H1 (cell line): ENCODE results near the gene MGAT5. TPM values are rescaled to one million over a fixed set of nuclear protein-coding genes. Genes with fewer than 3 reads are reported as not detected.

ENCODE experiments used
- CTCF ChIA-PET: fragments of 300-600 bp; sonication (Branson Sonifier 250); formaldehyde crosslinking; loops from one replicate; lab custom pipeline; 2021; ENCODE audit not compliant: partially characterized antibody; lab: Charles Lee
- POLR2A ChIA-PET: fragments of 300-600 bp; sonication (Branson Sonifier 250); formaldehyde crosslinking; loops from one replicate; lab custom pipeline; 2021; ENCODE audit warnings: inconsistent platforms; ENCODE audit not compliant: partially characterized antibody; lab: Charles Lee
- DNase-seq, 2 experiments: peaks; one replicate each; pipeline versions ENCODE4 v3.0.0 to v3.0.0-alpha.2; 2010 to 2022; ENCODE audit warnings: low spot score in 2 of 2, low read depth in 1 of 2, mixed read lengths in 1 of 2
- FAIRE-seq: peaks from 2 replicates; lab custom pipeline; 2011; peaks lifted over from hg19 to GRCh38; lab: Jason Lieb, UNC
- H2AFZ ChIP-seq: 2 replicates; pipeline ENCODE4 v1.8.1; 2012; ENCODE audit warnings: low read length, inconsistent platforms
- H2AK5ac ChIP-seq: 2 replicates; pipeline ENCODE4 v1.6.1; 2013; ENCODE audit warnings: low read depth, low read length
- H2BK120ac ChIP-seq: replicated peaks from 2 replicates; pipeline ENCODE3; 2013; ENCODE audit warnings: low read depth, low read length, inconsistent platforms
- H2BK12ac ChIP-seq: 2 replicates; pipeline ENCODE4 v1.6.1; 2013; ENCODE audit warnings: low read depth, low read length
- H2BK15ac ChIP-seq: 2 replicates; pipeline ENCODE4 v1.6.1; 2013; ENCODE audit warnings: low read length
- H2BK20ac ChIP-seq: 2 replicates; pipeline ENCODE4 v1.6.1; 2013; ENCODE audit warnings: low read length
- H2BK5ac ChIP-seq: 2 replicates; pipeline ENCODE4 v1.6.1; 2013; ENCODE audit warnings: low read depth, low read length
- H3K14ac ChIP-seq: 2 replicates; pipeline ENCODE4 v1.6.1; 2013; ENCODE audit warnings: inconsistent platforms; ENCODE audit not compliant: insufficient read length
- H3K18ac ChIP-seq: 2 replicates; pipeline ENCODE4 v1.6.1; 2013; ENCODE audit warnings: low read length; ENCODE audit errors: extremely low read depth
- H3K23ac ChIP-seq: 2 replicates; pipeline ENCODE4 v1.6.1; 2013; ENCODE audit warnings: inconsistent platforms; ENCODE audit not compliant: insufficient read length
- H3K23me2 ChIP-seq: 2 replicates; pipeline ENCODE4 v1.6.1; 2013; ENCODE audit warnings: low read depth, low read length
- H3K27ac ChIP-seq: 2 replicates; pipeline ENCODE4 v1.6.1; 2011; ENCODE audit warnings: low read depth, low read length, inconsistent platforms
- H3K27me3 ChIP-seq, 4 experiments: replicated peaks in 1 of 4; 1 replicate in 1 of 4; 2 replicates in 3 of 4; pipeline versions ENCODE4 v1.6.1 to v1.8.1; 2011 to 2013; ENCODE audit warnings: low read length in 3 of 4, mild to moderate bottlenecking in 3 of 4, inconsistent platforms in 2 of 4, mixed read lengths in 2 of 4, moderate library complexity in 1 of 4; ENCODE audit not compliant: control insufficient read depth in 3 of 4, insufficient read depth in 3 of 4; ENCODE audit errors: extremely low read depth in 1 of 4
- H3K36me3 ChIP-seq, 4 experiments: 2 replicates each; pipeline versions ENCODE4 v1.6.1 to v1.8.1; 2011 to 2013; ENCODE audit warnings: mild to moderate bottlenecking in 4 of 4, low read length in 3 of 4, moderate library complexity in 2 of 4, control low read depth in 1 of 4, inconsistent platforms in 1 of 4; ENCODE audit not compliant: insufficient read depth in 4 of 4, control insufficient read depth in 2 of 4
- H3K4ac ChIP-seq: replicated peaks from 2 replicates; pipeline ENCODE3; 2013; ENCODE audit warnings: low read length, low read depth, mixed read lengths, inconsistent platforms; ENCODE audit not compliant: insufficient read length
- H3K4me1 ChIP-seq, 4 experiments: replicated peaks in 1 of 4; 1 replicate in 1 of 4; 2 replicates in 3 of 4; pipeline versions ENCODE4 v1.6.1 to v1.8.1; 2011 to 2013; ENCODE audit warnings: low read length in 3 of 4, inconsistent platforms in 2 of 4, mixed read lengths in 1 of 4; ENCODE audit not compliant: insufficient read depth in 4 of 4, control insufficient read depth in 3 of 4
- H3K4me2 ChIP-seq, 2 experiments: 2 replicates each; pipeline versions ENCODE4 v1.6.1 to v1.8.1; 2011 to 2013; ENCODE audit warnings: low read depth in 2 of 2, low read length in 2 of 2, control low read depth in 1 of 2, inconsistent platforms in 1 of 2, mild to moderate bottlenecking in 1 of 2; ENCODE audit not compliant: insufficient read depth in 1 of 2
- H3K4me3 ChIP-seq, 4 experiments: fragments of 200-600, 300-600 bp in 1 of 4; sonication (generic), shearing (Covaris generic), sonication (Bioruptor Twin) in 1 of 4; 2 replicates each; pipeline versions ENCODE4 v1.5.1 to v1.8.1; 2011 to 2016; ENCODE audit warnings: low read length in 4 of 4, low read depth in 3 of 4, control low read depth in 2 of 4, inconsistent platforms in 2 of 4, mild to moderate bottlenecking in 2 of 4, mixed read lengths in 1 of 4, moderate library complexity in 1 of 4; ENCODE audit not compliant: insufficient read depth in 2 of 4; ENCODE audit errors: extremely low read depth in 1 of 4
- H3K56ac ChIP-seq: replicated peaks from 2 replicates; pipeline ENCODE3; 2013; ENCODE audit warnings: low read depth, mild to moderate bottlenecking, mixed read lengths, low read length, inconsistent platforms; ENCODE audit not compliant: insufficient read length
- H3K79me1 ChIP-seq: 2 replicates; pipeline ENCODE4 v1.6.1; 2013; ENCODE audit warnings: low read depth, low read length, control low read depth
- H3K79me2 ChIP-seq, 2 experiments: 2 replicates each; pipeline versions ENCODE4 v1.6.1 to v1.8.1; 2012 to 2013; ENCODE audit warnings: low read length in 2 of 2, mild to moderate bottlenecking in 2 of 2, inconsistent platforms in 1 of 2; ENCODE audit not compliant: insufficient read depth in 2 of 2, control insufficient read depth in 1 of 2
- H3K9ac ChIP-seq, 4 experiments: replicated peaks in 1 of 4; 1 replicate in 1 of 4; 2 replicates in 3 of 4; pipeline versions ENCODE4 v1.6.1 to v1.8.1; 2011 to 2013; ENCODE audit warnings: low read depth in 3 of 4, low read length in 3 of 4, control low read depth in 2 of 4, mild to moderate bottlenecking in 2 of 4, moderate library complexity in 2 of 4, inconsistent platforms in 1 of 4; ENCODE audit errors: extremely low read depth in 1 of 4
- H3K9me3 ChIP-seq, 2 experiments: 2 replicates each; pipeline versions ENCODE4 v1.6.1 to v1.8.1; 2012 to 2013; ENCODE audit warnings: mild to moderate bottlenecking in 2 of 2, moderate library complexity in 2 of 2, control low read depth in 1 of 2, inconsistent platforms in 1 of 2, low read depth in 1 of 2, low read length in 1 of 2, mixed read lengths in 1 of 2; ENCODE audit not compliant: insufficient read depth in 2 of 2
- H4K20me1 ChIP-seq, 2 experiments: replicated peaks in 1 of 2; 2 replicates each; pipeline versions ENCODE3 to v1.8.1; 2011 to 2013; ENCODE audit warnings: inconsistent platforms in 2 of 2, low read length in 2 of 2, mild to moderate bottlenecking in 1 of 2; ENCODE audit not compliant: insufficient read depth in 2 of 2, control insufficient read depth in 1 of 2
- H4K5ac ChIP-seq: 2 replicates; pipeline ENCODE4 v1.6.1; 2013; ENCODE audit warnings: low read length, low read depth, mixed read lengths, inconsistent platforms; ENCODE audit not compliant: insufficient read length
- H4K8ac ChIP-seq: 2 replicates; pipeline ENCODE4 v1.8.0; 2013; ENCODE audit warnings: mild to moderate bottlenecking, moderate library complexity, low read length, inconsistent platforms; ENCODE audit not compliant: insufficient read depth; ENCODE audit errors: extremely low read depth
- H4K91ac ChIP-seq: replicated peaks from 2 replicates; pipeline ENCODE3; 2013; ENCODE audit warnings: low read length, mixed read lengths, inconsistent platforms; ENCODE audit not compliant: insufficient read length
- CBX8 ChIP-seq: fragments of 300-800, 300-1000 bp; sonication (generic); IDR thresholded peaks from 2 replicates; pipeline ENCODE4 v1.7.1; 2016; ENCODE audit warnings: low read depth, low read length, borderline replicate concordance
- CEBPB ChIP-seq: IDR thresholded peaks from 2 replicates; pipeline ENCODE4 v1.6.1; 2012; ENCODE audit warnings: low read depth, low read length
- CHD1 ChIP-seq: IDR thresholded peaks from 2 replicates; pipeline ENCODE4 v1.6.1; 2012; ENCODE audit warnings: low read depth, low read length, improper control_type of control experiment
- EZH2 ChIP-seq: fragments of 200-600 bp; sonication (generic); IDR thresholded peaks from 2 replicates; pipeline ENCODE4 v1.7.1; 2012; ENCODE audit warnings: low read depth, mild to moderate bottlenecking, moderate library complexity, low read length, inconsistent platforms; ENCODE audit not compliant: severe bottlenecking
- WGBS, 2 experiments: shearing (Covaris generic) in 1 of 2; methylation state at CpG; one replicate each; pipeline versions ENCODE4 v1.1.6 to v1.1.7; 2013 to 2015; ENCODE audit warnings: low lambda C conversion rate in 2 of 2, mixed read lengths in 2 of 2, inconsistent platforms in 1 of 2, low coverage in 1 of 2, missing lambda C conversion rate in 1 of 2; ENCODE audit not compliant: insufficient replicate concordance in 2 of 2, insufficient coverage in 1 of 2, insufficient read length in 1 of 2; ENCODE audit errors: extremely low coverage in 1 of 2, missing lambda C conversion rate in 1 of 2; 5-methylcytosine and 5-hydroxymethylcytosine counted together
- polyA plus RNA-seq, 7 experiments: library from polyadenylated mRNA; depleted of rRNA in 3 of 7; stranded (reverse) in 5 of 7; unstranded in 2 of 7; fragments of >200 nt in 5 of 7; fragments of 200-250 nt in 2 of 7; gene quantifications; 1 replicate in 5 of 7; 2 replicates in 1 of 7; 4 replicates in 1 of 7; pipeline versions ENCODE4 v1.2.1 to v1.2.3, GENCODE V29; 2011 to 2013; ENCODE audit warnings: missing spikeins in 2 of 7, mixed read lengths in 2 of 7
- total RNA-seq: library from RNA; stranded (reverse); fragmentation: NEBNext Ultra II Directional; extraction: Animal tissue kit (Norgen Biotek cat#: 25700); gene quantifications from 2 replicates; pipeline ENCODE4 v1.2.1, GENCODE V29; 2021
- TF ChIP-seq, protein P1 (sequence below): IDR thresholded peaks from 2 replicates; pipeline ENCODE4 v1.6.1; 2012; ENCODE audit warnings: inconsistent platforms

Gene MGAT5
- total and polyA plus RNA-seq, 2 of the 8 experiments (the other 6 are each of a cell fraction or from before 2014, with no cell fraction given) = 11.2 to 49.2 TPM

DNA sequence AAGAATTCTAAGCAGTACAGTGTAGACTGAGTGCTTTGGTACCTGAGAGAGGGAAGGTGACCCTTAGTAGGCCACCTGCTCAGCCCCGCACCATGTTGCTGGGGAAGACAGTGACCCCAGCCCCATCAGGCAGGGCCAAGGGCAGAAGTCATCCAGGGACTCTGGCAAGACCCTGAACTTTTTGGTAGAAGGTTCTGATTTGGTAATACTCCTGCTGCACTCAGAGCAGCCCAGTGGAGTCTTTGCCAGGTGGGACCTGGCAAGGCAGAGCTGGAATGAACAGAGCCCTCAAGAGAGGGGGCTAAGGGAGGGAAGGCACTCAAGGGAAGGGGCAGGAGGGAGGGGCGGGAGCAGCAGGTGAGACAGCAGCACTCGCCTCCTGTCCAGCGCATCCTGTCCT lies 191.2 kb downstream of the MGAT5 start:
- DNase-seq = no peak
- no peaks in the 10 kb centered on the region; a peak in 1 of 8 replicates for H3K36me3 ChIP-seq
- H3K27ac ChIP-seq = no peak overlapping the region
- no peak overlapping the region for H2BK15ac ChIP-seq
- no peak overlapping the region for H2AFZ ChIP-seq
- peaks cover 2% of the 10 kb centered on the region; the same call in 1 of the 2 replicates for H3K23me2 ChIP-seq
- H2BK5ac ChIP-seq = no peak overlapping the region
- peaks cover 0 to 1% of the 10 kb centered on the region in 2 experiments for H4K20me1 ChIP-seq
- no peak overlapping the region for H3K23ac ChIP-seq
- no peak overlapping the region for H4K91ac ChIP-seq
- FAIRE-seq = no peak
- no peak overlapping the region for H3K14ac ChIP-seq
- no peak overlapping the region for H2AK5ac ChIP-seq
- H3K79me2 ChIP-seq = no peaks in the 10 kb centered on the region
- H3K9me3 ChIP-seq = no peaks in the 10 kb centered on the region
- no peak overlapping the region for H2BK12ac ChIP-seq
- H3K4me3 ChIP-seq = no peak overlapping the region
- 97% methylated on average over 3 of the region's 4 CpGs; no CpG with 5 or more reads in 1 of the 2 experiments for whole genome bisulfite sequencing, 2 experiments
- H2BK120ac ChIP-seq = no peak overlapping the region
- H3K4me2 ChIP-seq = no peak overlapping the region
- no peak overlapping the region for H4K8ac ChIP-seq
- H3K27me3 ChIP-seq = no peaks in the 10 kb centered on the region
- ChIA-PET POLR2A (no interaction called here), CTCF (interaction anchor here (1.2 to 9.3 kb wide), 6 partner anchors 7 to 200 kb away, joined by 3 to 132 read pairs (median 8); no protein-coding TSS in a partner anchor)
- no peak overlapping the region for H3K4ac ChIP-seq
- H3K79me1 ChIP-seq = no peaks in the 10 kb centered on the region
- H3K4me1 ChIP-seq = no peaks in the 10 kb centered on the region; a peak in 1 of 7 replicates
- no peak overlapping the region for H3K9ac ChIP-seq
- H4K5ac ChIP-seq = no peak overlapping the region
- H3K18ac ChIP-seq = no peak overlapping the region
- no peak overlapping the region for H3K56ac ChIP-seq
- no peak overlapping the region for H2BK20ac ChIP-seq
- TF ChIP-seq CBX8 (no peak), CHD1 (no peak), CEBPB (no peak), EZH2 (no peak)
- TF ChIP-seq, protein P1, sequence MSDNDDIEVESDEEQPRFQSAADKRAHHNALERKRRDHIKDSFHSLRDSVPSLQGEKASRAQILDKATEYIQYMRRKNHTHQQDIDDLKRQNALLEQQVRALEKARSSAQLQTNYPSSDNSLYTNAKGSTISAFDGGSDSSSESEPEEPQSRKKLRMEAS = no peak
